GM18870 (cell line): ENCODE measurements around the gene SLC15A1.
"Not testable (repeated sequence)": the region's sequence is repeated elsewhere in the genome, so short reads cannot be mapped to it uniquely, and the experiment has no call there.

Experiments
- ATAC-seq: cut with Tn5 transposase; IDR thresholded peaks from one replicate; pipeline ENCODE4 v1.9.1; 2021; ENCODE audit warnings: moderate library complexity; ENCODE audit not compliant: unreplicated experiment

Gene SLC15A1

GRCh38 chr13:98754468-98754867, 2.0 kb upstream of the SLC15A1 start:
- ATAC-seq, result not testable (repeated sequence)

GRCh38 chr13:98751861-98752466, 508 bp downstream of the SLC15A1 start:
- ATAC-seq, result no peak

- ATAC-seq, result no peak
Observed at GRCh38 chr13:98751367-98751782, 1.1 kb downstream of the SLC15A1 start.

GRCh38 chr13:98749501-98749900, 3.0 kb downstream of the SLC15A1 start:
- no peak for ATAC-seq

GRCh38 chr13:98746968-98747367, 5.5 kb downstream of the SLC15A1 start:
- no peak for ATAC-seq

GRCh38 chr13:98743377-98743776, 9.1 kb downstream of the SLC15A1 start:
- ATAC-seq, result no peak

GRCh38 chr13:98742961-98743360, 9.5 kb downstream of the SLC15A1 start:
- ATAC-seq, result no peak

- no peak for ATAC-seq
Observed at GRCh38 chr13:98741741-98742435, 10.6 kb downstream of the SLC15A1 start.

GRCh38 chr13:98740131-98740530, 12.3 kb downstream of the SLC15A1 start:
- no peak for ATAC-seq

GRCh38 chr13:98738993-98739392, 13.5 kb downstream of the SLC15A1 start:
- no peak for ATAC-seq

GRCh38 chr13:98738213-98738612, 14.3 kb downstream of the SLC15A1 start:
- no peak for ATAC-seq

GRCh38 chr13:98731925-98732324, 20.5 kb downstream of the SLC15A1 start:
- no peak for ATAC-seq

- ATAC-seq, result no peak
Observed at GRCh38 chr13:98731038-98731437, 21.4 kb downstream of the SLC15A1 start.

- ATAC-seq, result no peak
Observed at GRCh38 chr13:98730441-98730840, 22.0 kb downstream of the SLC15A1 start.

GRCh38 chr13:98729658-98730057, 22.8 kb downstream of the SLC15A1 start:
- no peak for ATAC-seq

GRCh38 chr13:98722958-98723357, 29.5 kb downstream of the SLC15A1 start:
- ATAC-seq, result no peak

GRCh38 chr13:98721825-98722510, 30.5 kb downstream of the SLC15A1 start:
- ATAC-seq, result no peak

GRCh38 chr13:98719527-98720250, 32.8 kb downstream of the SLC15A1 start:
- no peak for ATAC-seq

GRCh38 chr13:98717891-98718290, 34.6 kb downstream of the SLC15A1 start:
- ATAC-seq, result no peak

GRCh38 chr13:98717256-98717655, 35.2 kb downstream of the SLC15A1 start:
- no peak for ATAC-seq

- ATAC-seq, result no peak
Observed at GRCh38 chr13:98710521-98710920, 42.0 kb downstream of the SLC15A1 start.
